Keratinocyte (primary cell): ENCODE measurements around the gene PTPRN2. TPM values are rescaled to one million over a fixed set of nuclear protein-coding genes. Genes with fewer than 3 reads are reported as not detected.

Experiments used
- DNase-seq: peaks from one replicate; pipeline ENCODE4 v3.0.0-alpha.2; 2011; ENCODE audit warnings: low read depth, missing footprints, low spot score
- FAIRE-seq: peaks from 2 replicates; lab custom pipeline; 2011; peaks lifted over from hg19 to GRCh38; lab: Jason Lieb, UNC
- H2AFZ ChIP-seq: 2 replicates; pipeline ENCODE4 v1.6.0; 2012; ENCODE audit warnings: low read length, control low read depth, inconsistent platforms; ENCODE audit not compliant: control insufficient read depth
- H3K27ac ChIP-seq: 2 replicates; pipeline ENCODE4 v1.5.1; 2011; ENCODE audit warnings: low read length; ENCODE audit not compliant: control insufficient read depth, insufficient read depth
- H3K27me3 ChIP-seq: 3 replicates; pipeline ENCODE4 v1.6.0; 2011; ENCODE audit warnings: low read length; ENCODE audit not compliant: control insufficient read depth, insufficient read depth; ENCODE audit errors: extremely low read depth
- H3K36me3 ChIP-seq, 2 experiments: 2 replicates in 1 of 2; 3 replicates in 1 of 2; pipeline ENCODE4 v1.5.1; 2011; ENCODE audit warnings: low read length in 2 of 2, mild to moderate bottlenecking in 1 of 2; ENCODE audit not compliant: control insufficient read depth in 2 of 2, insufficient read depth in 2 of 2; ENCODE audit errors: extremely low read depth in 1 of 2
- H3K4me1 ChIP-seq: 3 replicates; pipeline ENCODE4 v1.5.1; 2011; ENCODE audit warnings: low read length; ENCODE audit not compliant: control insufficient read depth, insufficient read depth; ENCODE audit errors: extremely low read depth
- H3K4me2 ChIP-seq: 3 replicates; pipeline ENCODE4 v1.6.0; 2011; ENCODE audit warnings: low read depth, low read length; ENCODE audit not compliant: control insufficient read depth, insufficient read depth; ENCODE audit errors: extremely low read depth
- H3K4me3 ChIP-seq, 3 experiments: fragments of 200-600 bp in 1 of 3; sonication (generic) in 1 of 3; 2 replicates in 2 of 3; 3 replicates in 1 of 3; pipeline ENCODE4 v1.5.1; 2011 to 2016; ENCODE audit warnings: low read length in 3 of 3, mild to moderate bottlenecking in 3 of 3, control low read depth in 2 of 3, inconsistent platforms in 1 of 3, low read depth in 1 of 3, mixed read lengths in 1 of 3, mixed run types in 1 of 3, moderate library complexity in 1 of 3; ENCODE audit not compliant: control insufficient read depth in 2 of 3, insufficient read depth in 2 of 3; ENCODE audit errors: extremely low read depth in 1 of 3
- H3K79me2 ChIP-seq: 2 replicates; pipeline ENCODE4 v1.6.0; 2012; ENCODE audit warnings: low read length; ENCODE audit not compliant: control insufficient read depth, insufficient read depth
- H3K9ac ChIP-seq: 3 replicates; pipeline ENCODE4 v1.6.0; 2011; ENCODE audit warnings: low read length; ENCODE audit not compliant: control insufficient read depth, insufficient read depth; ENCODE audit errors: extremely low read depth
- H3K9me1 ChIP-seq: 3 replicates; pipeline ENCODE4 v1.6.0; 2011; ENCODE audit warnings: low read length; ENCODE audit not compliant: control insufficient read depth, insufficient read depth; ENCODE audit errors: extremely low read depth
- H3K9me3 ChIP-seq: 2 replicates; pipeline ENCODE4 v1.5.1; 2012; ENCODE audit warnings: low read depth, low read length; ENCODE audit not compliant: control insufficient read depth
- H4K20me1 ChIP-seq: 3 replicates; pipeline ENCODE4 v1.6.0; 2011; ENCODE audit warnings: low read length; ENCODE audit not compliant: control insufficient read depth, insufficient read depth; ENCODE audit errors: extremely low read depth
- CTCF ChIP-seq, 3 experiments: IDR thresholded peaks in 1 of 3; conservative IDR thresholded peaks in 1 of 3; optimal IDR thresholded peaks in 1 of 3; 2 replicates in 2 of 3; 3 replicates in 1 of 3; pipeline versions ENCODE3 to v1.5.1; 2011; ENCODE audit warnings: low read length in 3 of 3, mild to moderate bottlenecking in 3 of 3, moderate library complexity in 2 of 3, control low read depth in 1 of 3, inconsistent platforms in 1 of 3; ENCODE audit not compliant: insufficient read depth in 2 of 3; ENCODE audit errors: extremely low read depth in 1 of 3
- EZH2 ChIP-seq: IDR thresholded peaks from one replicate; pipeline ENCODE4 v1.6.1; 2012; ENCODE audit warnings: inconsistent platforms, mild to moderate bottlenecking, low read length, moderate library complexity
- dilution Hi-C: fragments of 300-500 bp; cut with MboI; formaldehyde crosslinking; loops from one replicate; pipeline ENCODE4 v1.7.0; 2020; ENCODE audit warnings: low sequenced_read_pairs; ENCODE audit not compliant: extremely low pct_ligation_motif_present
- polyA plus RNA-seq, 5 experiments: library from polyadenylated mRNA; depleted of rRNA in 3 of 5; stranded (reverse) in 3 of 5; stranded (forward) in 1 of 5; unstranded in 1 of 5; fragments of >200 nt; gene quantifications; 1 replicate in 1 of 5; 2 replicates in 3 of 5; 3 replicates in 1 of 5; pipeline versions ENCODE4 v1.2.1 to v1.2.3, GENCODE V29; 2011 to 2012; ENCODE audit warnings: missing spikeins in 2 of 5, low read depth in 1 of 5, low replicate concordance in 1 of 5

Gene PTPRN2
- polyA plus RNA-seq, 1 donor (not counting 4 experiments of a cell fraction or from before 2014, with no cell fraction given): not detected

GRCh38 chr7:158037211-158037610 is 550.4 kb downstream of the PTPRN2 start:
- dilution Hi-C loops: no loop called here
- H3K79me2 ChIP-seq: no peaks in the 10 kb centered on the region
- H4K20me1 ChIP-seq: no peaks in the 10 kb centered on the region
- H2AFZ ChIP-seq: no peak overlapping the region
- no peaks in the 10 kb centered on the region for H3K36me3 ChIP-seq
- H3K9me1 ChIP-seq: no peaks in the 10 kb centered on the region
- peaks cover 13% of the 10 kb centered on the region for H3K9me3 ChIP-seq
- no peak overlapping the region for H3K4me3 ChIP-seq
- DNase-seq (no peak), FAIRE-seq (no peak)
- H3K4me2 ChIP-seq: no peak overlapping the region
- no peak for TF ChIP-seq CTCF (optimal IDR thresholded peaks at IDR 0.05 in 1 of 3, IDR thresholded peaks at IDR 0.05 in 1 of 3, conservative IDR thresholded peaks at IDR 0.05 in 1 of 3; ENCODE audit: extremely low read depth in 1 of 3, insufficient read depth in 2 of 3, low read length in 3 of 3)
- no peak for TF ChIP-seq EZH2
- no peaks in the 10 kb centered on the region for H3K4me1 ChIP-seq
- no peak overlapping the region for H3K27ac ChIP-seq
- H3K9ac ChIP-seq: no peak overlapping the region
- H3K27me3 ChIP-seq: no peaks in the 10 kb centered on the region

GRCh38 chr7:158035343-158035742 is 552.3 kb downstream of the PTPRN2 start:
- Histone ChIP-seq H4K20me1 (no peaks in the 10 kb centered on the region), H3K27ac (no peak overlapping the region), H3K9me3 (peaks cover 9% of the 10 kb centered on the region), H3K36me3 (no peaks in the 10 kb centered on the region), H3K4me2 (no peak overlapping the region), H3K4me3 (no peak overlapping the region), H3K27me3 (no peaks in the 10 kb centered on the region), H3K9me1 (no peaks in the 10 kb centered on the region), H3K79me2 (no peaks in the 10 kb centered on the region), H2AFZ (no peak overlapping the region), H3K4me1 (no peaks in the 10 kb centered on the region), H3K9ac (no peak overlapping the region)
- no peak for DNase-seq
- no peak for FAIRE-seq
- dilution Hi-C loops: no loop called here
- TF ChIP-seq EZH2: no peak
- no peak for TF ChIP-seq CTCF (optimal IDR thresholded peaks at IDR 0.05 in 1 of 3, IDR thresholded peaks at IDR 0.05 in 1 of 3, conservative IDR thresholded peaks at IDR 0.05 in 1 of 3; ENCODE audit: extremely low read depth in 1 of 3, insufficient read depth in 2 of 3, low read length in 3 of 3)
